HCT116 (cell line): ENCODE results near the gene ARHGAP45. TPM values are rescaled to one million over a fixed set of nuclear protein-coding genes. Genes with fewer than 3 reads are reported as not detected.

Experiments
- ATAC-seq: fragments of 200-7000 bp; cut with Tn5 transposase; 2 replicates; pipeline ENCODE4 v1.9.1; 2020; ENCODE audit warnings: mild to moderate bottlenecking, moderate library complexity
- BruUV-seq: library from RNA; stranded (reverse); fragments of 400-500 nt; replicated peaks from 2 replicates; lab custom pipeline; 2021; lab: Mats Ljungman, UMichigan
- CTCF ChIA-PET: fragments of 300-600 bp; sonication (Branson Sonifier 250); formaldehyde crosslinking; loops from one replicate; lab custom pipeline; 2021; ENCODE audit warnings: antibody characterized with exemption; lab: Charles Lee
- POLR2A ChIA-PET: fragments of 300-600, 350-600 bp; sonication (Branson Sonifier 250); formaldehyde crosslinking; loops from one replicate; lab custom pipeline; 2021; ENCODE audit warnings: antibody characterized with exemption; lab: Charles Lee
- RAD21 ChIA-PET, 2 experiments: fragments of 300-600 bp; sonication (Branson Sonifier 250); formaldehyde crosslinking; loops; one replicate each; lab custom pipeline; 2023; ENCODE audit warnings: low total read pairs in 2 of 2; ENCODE audit not compliant: uncharacterized antibody in 2 of 2, unreplicated experiment in 2 of 2, low non-redundant PET in 1 of 2; lab: Charles Lee
- DNase-seq: peaks from one replicate; pipeline ENCODE4 v3.0.0-alpha.2; 2010; ENCODE audit warnings: low read depth, low spot score
- H2AFZ ChIP-seq: fragments of 200-600 bp; shearing (Covaris generic), sonication (generic); 2 replicates; pipeline ENCODE4 v1.6.1; 2017; ENCODE audit warnings: low read depth, mixed run types, mixed read lengths, antibody characterized with exemption, low read length; ENCODE audit not compliant: poor library complexity, severe bottlenecking
- H3K27ac ChIP-seq: 2 replicates; pipeline ENCODE4 v1.5.1; 2012; ENCODE audit warnings: low read depth, low read length
- H3K27me3 ChIP-seq: fragments of 200-600 bp; sonication (generic); 2 replicates; pipeline ENCODE4 v1.6.1; 2016; ENCODE audit warnings: mixed run types, low read length, mixed read lengths; ENCODE audit not compliant: insufficient read depth
- H3K36me3 ChIP-seq, 2 experiments: fragments of 200-500 bp in 1 of 2; fragments of 200-600 bp in 1 of 2; sonication (Bioruptor generic) in 1 of 2; sonication (generic) in 1 of 2; 2 replicates each; pipeline versions ENCODE4 v1.5.1 to v1.6.1; 2014 to 2016; ENCODE audit warnings: low read length in 2 of 2, inconsistent platforms in 1 of 2, mixed read lengths in 1 of 2, mixed run types in 1 of 2; ENCODE audit not compliant: insufficient read depth in 2 of 2, control insufficient read depth in 1 of 2
- H3K4me1 ChIP-seq, 2 experiments: fragments of 200-600 bp in 1 of 2; sonication (generic) in 1 of 2; 2 replicates each; pipeline versions ENCODE4 v1.5.1 to v1.6.1; 2012 to 2017; ENCODE audit warnings: low read length in 2 of 2, inconsistent platforms in 1 of 2, mild to moderate bottlenecking in 1 of 2, mixed read lengths in 1 of 2, mixed run types in 1 of 2, moderate library complexity in 1 of 2; ENCODE audit not compliant: insufficient read depth in 2 of 2, control insufficient read depth in 1 of 2
- H3K4me2 ChIP-seq: fragments of 200-600 bp; sonication (generic); 2 replicates; pipeline ENCODE4 v1.6.1; 2017; ENCODE audit warnings: mixed run types, low read length, mixed read lengths
- H3K4me3 ChIP-seq, 2 experiments: fragments of 200-600 bp in 1 of 2; sonication (generic) in 1 of 2; replicated peaks in 1 of 2; 2 replicates each; pipeline ENCODE4 v1.5.1; 2011 to 2016; ENCODE audit warnings: low read length in 2 of 2, control low read depth in 1 of 2, low read depth in 1 of 2, mild to moderate bottlenecking in 1 of 2, mixed read lengths in 1 of 2, mixed run types in 1 of 2
- H3K79me2 ChIP-seq: fragments of 200-600 bp; sonication (generic); 2 replicates; pipeline ENCODE4 v1.6.1; 2017; ENCODE audit warnings: mild to moderate bottlenecking, mixed run types, low read length, moderate library complexity, mixed read lengths; ENCODE audit not compliant: insufficient read depth
- H3K9ac ChIP-seq: fragments of 200-600 bp; sonication (generic); 2 replicates; pipeline ENCODE4 v1.6.1; 2016; ENCODE audit warnings: low read length, mixed read lengths
- H3K9me2 ChIP-seq: fragments of 200-600 bp; sonication (generic), shearing (Covaris generic); 2 replicates; pipeline ENCODE4 v1.6.1; 2017; ENCODE audit warnings: mixed run types, mild to moderate bottlenecking, moderate library complexity; ENCODE audit not compliant: insufficient read depth
- H3K9me3 ChIP-seq, 2 experiments: fragments of 200-500 bp in 1 of 2; fragments of 200-600 bp in 1 of 2; sonication (Bioruptor generic) in 1 of 2; sonication (generic) in 1 of 2; 2 replicates each; pipeline ENCODE4 v1.6.1; 2014 to 2017; ENCODE audit warnings: low read length in 2 of 2, mixed read lengths in 2 of 2, inconsistent platforms in 1 of 2, low read depth in 1 of 2, mild to moderate bottlenecking in 1 of 2, mixed run types in 1 of 2, moderate library complexity in 1 of 2; ENCODE audit not compliant: control insufficient read depth in 1 of 2, insufficient read depth in 1 of 2
- H4K20me1 ChIP-seq: fragments of 200-600 bp; sonication (generic), shearing (Covaris generic); 2 replicates; pipeline ENCODE4 v1.6.1; 2017; ENCODE audit warnings: mixed run types, mild to moderate bottlenecking, moderate library complexity; ENCODE audit not compliant: insufficient read depth
- CBX3 ChIP-seq: IDR thresholded peaks from 2 replicates; pipeline ENCODE4 v1.6.1; 2012; ENCODE audit warnings: low read depth
- CEBPB ChIP-seq: IDR thresholded peaks from 2 replicates; pipeline ENCODE4 v1.6.1; 2012; ENCODE audit warnings: low read depth
- CTCF ChIP-seq, 3 experiments: fragments of 200-600 bp in 1 of 3; sonication (generic) in 1 of 3; IDR thresholded peaks in 2 of 3; conservative IDR thresholded peaks in 1 of 3; 2 replicates each; pipeline ENCODE4 v1.5.1; 2012 to 2017; ENCODE audit warnings: low read depth in 2 of 3, low read length in 2 of 3, antibody characterized with exemption in 1 of 3, borderline replicate concordance in 1 of 3, control low read depth in 1 of 3, mild to moderate bottlenecking in 1 of 3, mixed read lengths in 1 of 3, mixed run types in 1 of 3, moderate library complexity in 1 of 3; ENCODE audit not compliant: insufficient read depth in 1 of 3
- ELF1 ChIP-seq: IDR thresholded peaks from 2 replicates; pipeline ENCODE4 v1.6.1; 2012; ENCODE audit warnings: low read depth, borderline replicate concordance
- EZH2 ChIP-seq: fragments of 200-600 bp; sonication (generic); IDR thresholded peaks from 2 replicates; pipeline ENCODE4 v1.6.1; 2017; ENCODE audit warnings: antibody characterized with exemption, mixed run types
- EZH2phosphoT487 ChIP-seq: fragments of 200-600 bp; IDR thresholded peaks from 2 replicates; pipeline ENCODE4 v1.6.1; 2018; ENCODE audit warnings: antibody characterized with exemption, borderline replicate concordance
- FOSL1 ChIP-seq: IDR thresholded peaks from 2 replicates; pipeline ENCODE4 v1.6.1; 2012; ENCODE audit warnings: low read depth
- JUND ChIP-seq: IDR thresholded peaks from 2 replicates; pipeline ENCODE4 v1.6.1; 2012
- POLR2A ChIP-seq: IDR thresholded peaks from 2 replicates; pipeline ENCODE4 v1.7.0; 2011; ENCODE audit warnings: borderline replicate concordance; ENCODE audit not compliant: insufficient read depth, insufficient read length; ENCODE audit errors: extremely low read depth
- POLR2AphosphoS5 ChIP-seq: IDR thresholded peaks from 2 replicates; pipeline ENCODE4 v1.6.1; 2011; ENCODE audit warnings: mild to moderate bottlenecking, low read depth, low read length, moderate library complexity
- RAD21 ChIP-seq: IDR thresholded peaks from 2 replicates; pipeline ENCODE4 v1.6.1; 2012; ENCODE audit warnings: low read depth, mild to moderate bottlenecking
- REST ChIP-seq: IDR thresholded peaks from 2 replicates; pipeline ENCODE4 v1.6.1; 2012; ENCODE audit warnings: low read depth
- SIN3A ChIP-seq: IDR thresholded peaks from 2 replicates; pipeline ENCODE4 v1.6.1; 2012; ENCODE audit warnings: low read depth
- SRF ChIP-seq: IDR thresholded peaks from 2 replicates; pipeline ENCODE4 v1.6.1; 2012; ENCODE audit warnings: low read depth
- YY1 ChIP-seq: IDR thresholded peaks from 2 replicates; pipeline ENCODE4 v1.6.1; 2011; ENCODE audit warnings: low read length, low read depth, moderate library complexity, mild to moderate bottlenecking; ENCODE audit not compliant: insufficient replicate concordance; ENCODE audit errors: extremely low read depth
- ZBTB33 ChIP-seq: IDR thresholded peaks from 2 replicates; pipeline ENCODE4 v1.6.1; 2011; ENCODE audit warnings: mild to moderate bottlenecking, low read length, moderate library complexity; ENCODE audit not compliant: insufficient replicate concordance; ENCODE audit errors: extremely low read depth
- ZFX ChIP-seq: fragments of 450-650 bp; IDR thresholded peaks from 2 replicates; pipeline ENCODE4 v1.6.1; 2017
- ZNF274 ChIP-seq: fragments of 200-500 bp; sonication (Bioruptor generic); IDR thresholded peaks from 2 replicates; pipeline ENCODE4 v1.6.1; 2014; ENCODE audit warnings: mild to moderate bottlenecking, low read depth, low read length, inconsistent platforms
- intact Hi-C: fragments of 100-400 bp; cut with micrococcal nuclease; formaldehyde crosslinking; loops from 2 replicates; pipeline ENCODE4 v1.10.0; 2022
- total RNA-seq: library from RNA; stranded (reverse); gene quantifications from one replicate; pipeline ENCODE4 v1.2.1, GENCODE V29; 2021; ENCODE audit not compliant: unreplicated experiment

ARHGAP45 gene
- total RNA-seq, 1 experiment from 2014 or later = 30.4 TPM

GRCh38 chr19:1041835-1042685 lies 24.9 kb upstream of the ARHGAP45 start:
- Histone ChIP-seq H2AFZ (no peak overlapping the region), H3K79me2 (peaks cover 14% of the 10 kb centered on the region; the same call in 1 of the 2 replicates), H3K27me3 (no peaks in the 10 kb centered on the region), H3K9me3 (no peaks in the 10 kb centered on the region), H4K20me1 (no peaks in the 10 kb centered on the region), H3K4me3 (peak overlapping the region; percentile 91), H3K9me2 (no peaks in the 10 kb centered on the region), H3K4me1 (peaks cover 36 to 79% of the 10 kb centered on the region in 2 experiments), H3K36me3 (peaks cover 0 to 21% of the 10 kb centered on the region in 2 experiments; a peak in 1 of 4 replicates), H3K27ac (peak overlapping the region; percentile 78), H3K9ac (peak overlapping the region; percentile 84), H3K4me2 (peak overlapping the region; percentile 88)
- RAD21 ChIA-PET = interaction anchor here in 1 of 2 experiments (1.1 to 1.5 kb wide), 2 partner anchors 15 to 224 kb away, joined by 5 to 7 read pairs; no protein-coding TSS in a partner anchor
- BruUV-seq = no TSS peak
- intact Hi-C loops = loop anchor here (2.0 kb wide), 1 partner anchor 15 kb away; the partner anchor contains the start of gene CNN2
- DNase-seq (peak; percentile 90), ATAC-seq (peak; percentile 61)
- POLR2A ChIA-PET = interaction anchor here (0.6 to 7.8 kb wide), 4 partner anchors 15 to 33 kb away, joined by 3 to 85 read pairs (median 18); partner anchors contain the start of genes CNN2 and RNU6-2
- CTCF ChIA-PET = interaction anchor here (1.0 to 2.4 kb wide), 4 partner anchors 15 to 71 kb away, joined by 3 to 9 read pairs (median 4); partner anchors contain the start of genes CNN2 and RNU6-2
- TF ChIP-seq CBX3 (no peak; the same call in 1 of the 2 replicates), ZBTB33 (no peak), EZH2 (no peak), RAD21 (no peak), ELF1 (no peak), EZH2phosphoT487 (no peak), JUND (no peak), REST (no peak), SRF (no peak), CEBPB (no peak), CTCF (IDR thresholded peaks at IDR 0.05 in 2 of 3, conservative IDR thresholded peaks at IDR 0.05 in 1 of 3; ENCODE audit: borderline replicate concordance in 1 of 3, insufficient read depth in 1 of 3, low read depth in 2 of 3, low read length in 2 of 3) (no peak), POLR2A (peak; percentile 74), ZNF274 (no peak), YY1 (peak; percentile 74), SIN3A (no peak; the same call in 1 of the 2 replicates), ZFX (no peak), POLR2AphosphoS5 (peak; percentile 82), FOSL1 (no peak)
